ENCODE measurements around the gene COBL.

COBL gene, protein sequence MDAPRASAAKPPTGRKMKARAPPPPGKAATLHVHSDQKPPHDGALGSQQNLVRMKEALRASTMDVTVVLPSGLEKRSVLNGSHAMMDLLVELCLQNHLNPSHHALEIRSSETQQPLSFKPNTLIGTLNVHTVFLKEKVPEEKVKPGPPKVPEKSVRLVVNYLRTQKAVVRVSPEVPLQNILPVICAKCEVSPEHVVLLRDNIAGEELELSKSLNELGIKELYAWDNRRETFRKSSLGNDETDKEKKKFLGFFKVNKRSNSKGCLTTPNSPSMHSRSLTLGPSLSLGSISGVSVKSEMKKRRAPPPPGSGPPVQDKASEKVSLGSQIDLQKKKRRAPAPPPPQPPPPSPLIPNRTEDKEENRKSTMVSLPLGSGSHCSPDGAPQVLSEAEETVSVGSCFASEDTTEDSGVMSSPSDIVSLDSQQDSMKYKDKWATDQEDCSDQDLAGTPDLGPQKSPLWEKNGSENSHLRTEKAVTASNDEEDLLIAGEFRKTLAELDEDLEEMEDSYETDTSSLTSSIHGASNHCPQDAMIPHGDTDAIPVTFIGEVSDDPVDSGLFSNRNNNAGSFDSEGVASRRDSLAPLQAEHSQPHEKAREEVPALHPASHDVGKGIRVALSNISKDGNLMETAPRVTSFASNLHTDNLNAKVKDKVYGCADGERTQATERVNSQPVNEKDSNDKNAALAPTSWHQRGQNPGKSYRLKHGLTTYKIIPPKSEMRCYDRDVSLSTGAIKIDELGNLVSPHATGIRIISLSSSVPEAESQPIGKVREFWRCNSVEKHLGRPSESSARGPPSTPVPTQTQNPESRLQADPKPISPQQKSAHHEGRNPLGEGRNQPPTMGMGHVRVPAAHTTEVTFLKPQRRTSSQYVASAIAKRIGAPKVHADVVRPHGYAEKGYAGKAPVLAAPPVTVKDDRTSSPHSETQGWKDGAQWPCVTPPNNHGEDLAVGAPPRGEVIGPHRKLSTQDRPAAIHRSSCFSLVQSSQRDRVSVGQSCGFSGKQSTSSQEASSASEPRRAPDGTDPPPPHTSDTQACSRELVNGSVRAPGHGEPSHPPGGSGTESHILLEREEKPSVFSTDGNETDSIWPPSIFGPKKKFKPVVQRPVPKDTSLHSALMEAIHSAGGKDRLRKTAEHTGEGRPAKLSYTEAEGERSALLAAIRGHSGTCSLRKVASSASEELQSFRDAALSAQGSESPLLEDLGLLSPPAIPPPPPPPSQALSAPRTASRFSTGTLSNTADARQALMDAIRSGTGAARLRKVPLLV

DNA sequence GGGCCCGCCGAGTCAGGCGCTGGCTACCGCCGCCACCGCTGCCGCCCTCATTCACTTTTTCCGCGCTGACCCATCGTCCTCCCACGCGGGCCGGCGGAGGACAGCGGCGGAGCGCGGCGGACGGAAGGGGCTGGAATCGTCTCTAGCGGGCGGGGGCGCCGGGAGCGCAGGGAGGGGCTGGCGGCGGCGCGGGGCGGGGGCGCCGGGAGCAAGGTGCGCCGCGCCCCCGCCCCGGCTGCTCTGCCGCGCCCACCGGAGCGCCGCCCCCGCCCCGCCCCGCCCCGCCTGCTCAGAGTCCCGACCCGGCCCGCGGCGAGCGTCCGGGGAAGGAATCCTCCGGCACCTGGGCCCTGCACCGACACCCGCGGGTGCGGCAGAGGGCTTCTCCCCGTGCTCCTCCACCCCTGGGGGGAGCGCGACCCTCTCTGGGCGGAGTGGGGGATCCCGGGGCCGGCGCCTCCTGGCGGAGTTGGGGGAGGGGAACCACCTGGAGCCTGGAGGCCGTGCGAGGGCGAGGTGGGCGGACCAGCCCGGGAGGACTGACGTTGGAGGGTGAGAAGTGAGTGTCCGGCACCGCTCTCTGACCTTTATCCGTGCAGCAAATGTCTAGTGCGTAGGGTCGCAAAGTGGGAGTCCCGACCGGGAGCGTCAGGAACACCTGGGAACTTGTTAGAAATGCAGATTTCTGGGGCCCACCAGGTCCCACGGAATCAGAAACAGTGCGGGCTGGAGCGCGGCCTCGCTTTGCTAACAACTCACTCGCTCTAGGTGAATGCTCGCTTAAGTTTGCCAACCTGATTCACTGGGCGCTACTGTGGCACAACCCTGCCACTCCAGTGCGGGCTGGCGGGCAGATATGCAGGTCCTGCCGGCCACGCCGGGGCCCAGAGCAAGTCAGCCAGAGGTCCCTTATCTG lies at the start of gene COBL:
Gene COBL, minus strand, starts transcription at position 144 of the 916 bp plus-strand sequence. CDS start 176 bp downstream, outside the sequence.
- DNase-seq (ENCODE audit: low read depth) = no peak

DNA sequence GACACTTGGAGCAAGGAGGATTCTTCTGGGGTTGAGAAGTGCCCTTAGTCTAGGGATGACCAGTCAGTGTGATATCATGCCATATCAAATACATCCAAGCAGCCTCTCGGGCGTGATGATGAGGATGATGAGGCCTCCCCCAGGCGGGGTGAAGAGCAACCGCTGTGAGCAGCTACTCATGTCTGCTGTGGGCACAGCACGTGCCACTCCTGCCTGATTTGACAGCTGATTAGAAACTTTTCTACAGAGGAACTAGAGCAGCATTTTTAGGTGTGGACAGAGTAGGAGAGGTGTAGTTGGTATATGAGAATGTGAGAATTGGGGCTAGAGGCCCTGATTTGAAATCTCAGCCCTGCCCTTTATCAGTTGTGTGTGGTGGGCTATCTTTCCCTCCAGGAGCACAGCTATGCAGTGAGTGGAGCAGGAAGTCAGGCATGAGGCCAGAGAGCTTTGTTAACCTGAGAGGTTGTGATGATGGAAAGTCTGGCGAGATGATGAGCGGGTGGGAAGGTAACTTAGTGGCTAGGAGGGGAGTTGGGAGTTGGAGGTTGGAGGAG lies 49.6 kb upstream of the COBL start:
- DNase-seq (ENCODE audit: low read depth) = no peak

DNA sequence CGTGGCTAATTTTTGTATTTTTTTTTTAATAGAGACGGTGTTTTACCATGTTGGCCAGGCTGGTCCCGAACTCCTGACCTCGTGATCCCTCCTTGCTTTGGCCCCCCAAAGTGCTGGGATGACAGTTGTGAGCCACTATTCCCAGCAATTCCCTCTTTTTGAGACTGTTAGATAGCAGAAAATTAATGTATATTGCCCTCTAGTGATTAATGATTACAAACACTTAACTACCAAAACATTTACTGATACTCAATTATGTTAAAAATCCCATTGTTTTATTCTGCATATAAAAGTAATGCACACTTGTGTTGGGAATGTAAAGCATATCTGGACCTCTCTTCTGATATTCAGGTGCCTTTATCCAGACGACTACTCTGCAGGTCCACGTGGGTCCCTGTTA lies 41.2 kb upstream of the COBL start:
- DNase-seq (ENCODE audit: low read depth) = no peak

DNA sequence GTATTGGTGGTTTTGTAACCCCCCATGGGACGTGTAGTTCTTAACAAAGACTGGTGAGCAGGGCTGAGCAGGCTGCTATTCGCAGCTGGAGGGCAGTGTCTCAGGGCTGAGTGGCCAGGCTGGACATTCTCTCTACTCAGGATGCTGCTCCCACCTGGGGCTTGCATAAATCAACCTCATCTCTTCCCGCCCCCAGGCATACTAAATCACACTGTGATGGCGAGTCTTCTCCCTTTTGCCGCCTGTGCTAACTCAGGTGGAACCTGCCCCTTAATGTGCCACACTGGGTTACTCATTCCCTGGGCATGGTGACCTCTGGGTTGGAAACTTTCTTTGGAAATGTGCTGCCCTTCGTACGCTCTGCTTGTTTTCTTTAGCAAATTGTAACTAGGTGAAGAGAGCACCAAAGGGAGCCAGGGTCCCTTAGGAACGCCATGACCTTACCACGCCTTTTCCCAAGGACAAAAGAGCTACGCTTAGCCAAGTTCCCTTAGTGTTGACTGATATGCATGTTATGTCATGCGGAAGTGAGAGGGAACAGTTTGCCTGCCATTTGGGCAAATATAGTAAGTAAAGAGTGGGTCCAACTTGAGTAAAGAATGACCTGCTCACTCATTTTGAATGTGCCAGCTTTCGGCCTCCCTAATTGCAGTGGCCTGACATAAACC lies 40.4 kb upstream of the COBL start:
- no peak for DNase-seq (ENCODE audit: low read depth)

DNA sequence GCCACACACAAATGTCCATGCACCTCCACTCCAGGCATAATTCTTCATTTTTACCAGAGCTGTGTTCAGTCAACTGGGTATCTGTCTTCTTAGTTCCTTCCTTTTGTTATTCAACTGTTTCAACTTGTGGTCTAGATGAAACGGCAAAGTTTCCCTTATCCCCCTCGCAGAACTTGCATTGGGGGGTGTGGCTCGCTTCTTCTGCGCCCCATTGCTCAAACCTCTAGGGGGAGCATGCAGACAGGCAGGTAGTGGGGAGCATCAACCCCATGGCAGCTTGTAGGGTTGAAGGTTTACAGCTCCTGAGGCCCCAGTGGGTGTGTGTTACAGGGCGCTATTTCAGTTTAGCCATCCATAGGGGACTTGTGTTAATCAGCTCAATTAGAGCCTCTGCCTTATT lies 38.3 kb upstream of the COBL start:
- DNase-seq (ENCODE audit: low read depth) = no peak

DNA sequence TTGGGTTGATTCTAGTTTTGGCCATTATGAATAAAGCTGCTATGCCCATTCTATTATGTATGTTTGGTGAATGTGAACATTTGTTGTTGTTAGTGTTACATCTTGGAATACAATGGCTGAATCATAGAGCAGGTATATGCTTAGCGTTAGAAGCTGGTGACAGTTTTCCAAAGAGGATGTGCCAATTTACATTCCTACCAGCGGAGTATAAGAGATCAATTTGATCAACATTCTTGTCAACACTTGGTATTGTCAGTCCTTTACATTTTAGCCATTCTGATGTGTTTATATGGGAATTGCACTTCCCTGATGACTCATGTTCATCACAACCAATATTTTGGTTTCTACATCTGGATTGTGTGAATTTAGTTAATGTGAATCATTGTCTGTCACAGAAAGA lies 37.8 kb upstream of the COBL start:
- no peak for DNase-seq (ENCODE audit: low read depth)

DNA sequence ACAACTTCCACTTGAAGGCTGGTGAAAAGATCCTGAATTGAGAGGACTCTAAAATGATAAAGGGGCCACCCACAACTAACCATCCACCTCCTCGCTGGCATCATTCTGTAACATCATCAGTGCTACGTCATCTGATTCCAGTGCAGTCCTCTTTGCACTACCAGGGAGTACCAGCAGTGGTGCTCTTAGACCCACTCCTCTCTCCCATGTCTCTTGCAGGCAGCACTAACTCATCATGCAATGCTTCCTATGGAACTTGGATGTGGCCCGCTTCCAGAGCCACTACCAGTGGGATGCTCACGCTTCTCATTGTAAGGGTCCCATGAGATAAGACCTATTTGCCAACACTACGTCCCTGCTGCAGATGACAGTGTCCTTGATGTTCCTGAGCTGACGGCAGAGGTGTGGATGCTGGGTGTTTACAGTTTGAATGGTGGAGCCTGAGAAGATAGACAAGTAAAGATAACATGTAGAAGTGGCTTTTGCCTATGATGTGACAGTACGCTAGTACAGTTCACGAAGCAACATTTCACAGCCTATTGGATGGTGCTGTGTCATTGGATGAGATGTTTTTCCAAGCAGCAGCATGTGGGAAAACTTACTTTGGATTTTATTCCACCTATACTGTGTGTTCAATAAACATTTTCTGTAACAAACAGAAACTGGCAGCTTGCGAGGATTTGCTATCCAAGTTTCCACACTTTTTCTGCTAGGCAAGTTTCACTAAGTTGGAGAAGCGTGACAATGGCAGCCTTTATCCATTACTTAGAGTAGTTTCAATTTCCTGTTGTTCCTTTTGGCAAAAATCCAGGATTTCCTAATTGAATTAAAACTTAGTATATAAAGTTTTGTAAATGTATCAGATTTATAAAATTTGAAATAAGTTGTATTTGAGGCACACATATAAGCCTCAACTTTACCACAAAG lies 35.8 kb upstream of the COBL start:
- no peak for DNase-seq (ENCODE audit: low read depth)

DNA sequence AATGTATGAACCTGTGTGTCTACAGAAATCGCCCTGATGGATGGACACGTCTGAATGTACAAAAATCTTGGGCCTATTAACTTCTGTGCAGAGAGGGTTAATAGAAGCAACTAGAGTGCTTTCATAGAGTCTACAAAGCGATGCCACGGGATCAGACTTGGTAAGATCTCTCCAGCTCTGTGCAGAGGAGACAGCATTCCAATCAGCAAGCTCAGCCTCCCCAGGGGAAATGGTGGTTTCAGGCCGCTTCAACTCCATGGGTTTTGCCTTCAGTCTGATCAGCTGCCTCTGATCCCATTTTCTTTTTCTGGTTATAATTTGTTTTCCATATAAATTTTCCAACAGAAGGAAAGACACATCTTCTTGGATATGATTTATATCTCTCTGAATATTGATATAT lies 35.1 kb upstream of the COBL start:
- DNase-seq (ENCODE audit: low read depth) = no peak

DNA sequence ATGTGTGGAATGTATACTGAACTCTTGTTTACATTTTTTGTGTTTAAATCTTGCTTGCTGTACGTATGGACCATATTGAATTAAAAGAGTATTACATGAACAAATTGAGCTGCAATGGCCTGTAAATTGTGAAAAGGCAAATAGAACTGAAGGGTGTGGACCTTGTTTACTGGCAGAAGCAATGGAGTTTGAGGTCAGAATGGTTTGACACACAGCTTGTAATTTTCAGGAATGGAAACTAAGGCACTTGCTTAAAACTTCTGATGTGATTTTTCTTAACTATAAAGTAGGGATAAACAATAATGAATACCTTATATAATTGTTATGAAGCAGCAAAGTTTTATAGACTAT lies 33.9 kb upstream of the COBL start:
- DNase-seq (ENCODE audit: low read depth) = no peak

DNA sequence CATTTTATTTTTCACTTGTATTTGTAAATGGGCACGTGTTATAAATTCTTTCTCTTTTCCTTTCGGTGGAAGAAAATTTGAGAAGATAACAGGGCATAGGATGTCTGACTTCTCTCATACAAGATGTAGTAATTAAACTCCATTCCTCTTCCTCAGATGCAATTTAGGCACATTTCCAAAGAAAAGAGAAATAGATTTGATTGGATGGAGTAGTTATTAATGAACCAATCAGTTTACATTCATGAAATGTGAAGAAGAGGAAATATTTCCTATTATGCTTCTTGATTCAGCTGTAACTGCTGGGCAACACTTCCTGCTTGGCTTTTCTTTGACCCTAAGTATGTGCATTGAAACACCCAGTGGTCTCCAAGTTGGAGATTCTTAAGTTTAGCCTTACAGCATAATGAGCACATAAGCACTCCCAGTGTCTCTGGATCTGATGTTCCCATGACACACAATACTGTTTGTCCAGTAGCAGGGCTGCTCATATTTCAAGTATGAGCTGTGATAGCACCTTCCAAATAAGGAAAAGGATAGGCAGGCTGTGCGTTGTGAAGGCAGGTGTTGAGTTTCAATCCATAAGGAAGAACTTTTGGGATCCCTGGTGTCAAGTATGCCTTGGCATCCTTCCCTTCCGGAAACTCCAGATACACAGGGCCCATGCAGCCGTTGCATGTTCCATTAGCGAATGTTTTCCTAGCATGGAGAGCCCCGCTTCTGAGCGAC lies 33.4 kb upstream of the COBL start:
- no peak for DNase-seq (ENCODE audit: low read depth)

DNA sequence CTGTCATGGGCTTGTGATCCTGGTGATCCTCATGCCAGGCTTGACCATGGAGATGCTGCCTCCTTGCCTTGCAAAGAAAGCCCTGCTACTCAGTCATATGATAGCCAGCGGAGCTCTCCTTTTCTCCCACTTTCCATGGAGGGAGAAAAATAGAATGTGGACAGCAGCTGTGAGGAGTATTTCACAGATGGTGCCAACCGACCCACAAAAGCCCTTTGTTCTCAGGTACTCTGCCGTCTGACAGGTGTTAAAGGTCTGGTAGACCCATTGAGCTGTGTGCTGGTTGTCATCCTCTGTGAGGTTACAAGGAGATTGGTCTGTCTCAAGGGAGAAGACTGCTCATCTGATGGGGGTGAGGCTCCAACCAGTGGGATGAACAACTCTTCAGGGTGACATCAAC lies 29.5 kb upstream of the COBL start:
- DNase-seq (ENCODE audit: low read depth) = no peak

DNA sequence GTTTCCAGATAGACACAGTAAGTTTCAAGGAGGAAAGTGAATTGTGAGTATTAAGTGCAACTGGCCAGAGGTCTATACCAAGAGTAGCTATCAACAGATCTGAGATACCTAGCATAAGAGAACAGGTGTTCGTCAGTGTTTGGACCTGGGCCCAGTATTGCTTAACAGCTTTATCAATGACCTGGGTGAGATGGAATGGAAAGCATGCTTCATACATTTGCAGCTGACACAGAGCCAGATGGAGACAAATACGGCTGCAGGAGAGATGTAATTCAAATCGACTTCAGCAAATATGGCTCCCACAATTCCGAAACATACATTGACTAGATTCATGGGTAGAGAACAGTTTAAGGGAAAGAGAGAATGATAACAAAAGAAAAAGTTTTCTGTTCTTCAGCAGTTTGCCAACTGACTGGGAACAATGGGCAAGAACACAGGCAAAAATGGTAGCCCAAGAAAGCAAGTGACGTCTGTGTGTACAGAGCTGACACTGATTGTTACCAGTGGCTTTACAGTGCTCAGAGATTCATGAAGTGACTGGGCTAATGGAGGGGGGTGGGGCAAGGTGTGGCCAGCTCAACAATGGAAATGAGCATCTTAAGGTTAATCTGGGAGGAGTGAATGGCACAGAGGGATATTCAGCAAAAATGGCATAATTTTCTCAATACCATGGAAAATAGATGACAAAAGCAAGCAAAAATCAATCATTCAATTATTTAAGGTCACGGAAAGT lies 28.0 kb upstream of the COBL start:
- no peak for DNase-seq (ENCODE audit: low read depth)

DNA sequence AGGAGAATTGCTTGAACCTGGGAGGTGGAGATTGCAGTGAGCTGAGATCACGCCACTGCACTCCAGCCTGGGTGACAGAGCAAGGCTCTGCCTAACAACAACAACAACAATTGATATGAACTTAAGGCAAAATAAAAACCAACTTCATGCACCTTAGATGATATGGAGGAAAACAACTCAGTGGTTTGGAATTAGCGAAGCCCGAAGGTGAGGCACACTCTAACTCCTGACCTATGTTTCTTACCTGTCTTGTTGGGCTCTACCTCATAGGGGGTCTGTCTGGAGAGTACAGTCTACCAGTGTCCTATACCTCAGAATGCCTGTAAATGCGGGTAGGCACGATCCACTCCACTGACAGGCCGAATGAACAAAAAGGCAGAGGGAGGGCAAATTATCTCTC lies 24.3 kb upstream of the COBL start:
- no peak for DNase-seq (ENCODE audit: low read depth)

DNA sequence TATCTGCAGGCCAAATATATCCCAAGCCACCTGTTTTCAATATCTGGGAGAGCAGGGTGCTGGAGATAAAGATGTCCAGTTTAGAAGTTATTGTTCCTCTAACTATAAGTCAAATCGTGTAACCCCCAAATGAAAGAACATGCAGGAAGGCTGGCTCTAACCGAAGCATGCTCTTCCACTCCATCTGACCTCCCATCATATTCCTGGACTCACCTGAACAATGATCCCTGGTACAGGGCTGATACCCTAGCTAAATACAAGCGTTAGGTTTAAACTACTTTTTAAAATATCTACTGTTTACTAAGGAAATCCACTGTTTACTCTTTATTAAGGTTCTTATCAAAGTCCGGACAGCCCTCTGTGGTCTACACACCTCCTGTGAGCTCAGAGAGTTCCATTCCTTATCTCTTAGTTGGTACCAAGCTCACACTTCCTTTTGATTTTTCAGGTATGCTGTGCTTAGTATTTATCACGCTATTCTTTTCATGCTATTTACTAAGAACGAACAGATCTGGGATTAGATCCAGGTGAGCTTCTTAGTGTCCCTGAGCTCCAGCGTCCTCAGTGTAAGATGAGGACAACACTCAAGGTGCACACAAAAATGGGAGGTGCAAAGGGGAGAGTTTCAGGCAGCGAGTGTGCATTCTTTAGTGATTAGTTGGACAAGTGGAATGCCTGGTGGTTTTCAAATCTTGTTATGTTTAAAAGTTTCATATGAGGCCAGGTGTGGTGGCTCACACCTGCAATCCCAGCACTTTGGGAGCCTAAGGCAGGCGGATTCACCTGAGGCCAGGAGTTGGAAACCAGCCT lies 23.6 kb upstream of the COBL start:
- DNase-seq (ENCODE audit: low read depth) = no peak

DNA sequence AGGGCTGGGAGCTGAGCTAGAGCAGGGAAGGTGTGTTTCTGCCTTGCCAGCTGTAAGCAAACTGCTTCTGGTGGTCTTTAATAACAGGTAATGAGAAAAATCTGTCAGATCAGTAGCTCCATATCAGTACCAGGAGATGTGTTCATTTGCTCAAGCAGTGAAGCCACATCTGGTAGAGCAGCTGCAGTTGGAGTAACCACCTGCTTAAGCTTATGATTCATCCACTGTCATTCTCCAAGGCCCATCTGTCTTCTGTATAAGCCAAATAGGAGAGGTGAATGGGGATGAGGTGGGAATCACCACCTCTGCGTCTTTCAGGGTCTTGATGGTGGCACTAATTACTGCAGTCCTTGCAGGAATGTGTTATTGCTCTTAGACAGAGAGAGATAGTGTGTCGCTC lies 18.4 kb upstream of the COBL start:
- DNase-seq (ENCODE audit: low read depth) = no peak

DNA sequence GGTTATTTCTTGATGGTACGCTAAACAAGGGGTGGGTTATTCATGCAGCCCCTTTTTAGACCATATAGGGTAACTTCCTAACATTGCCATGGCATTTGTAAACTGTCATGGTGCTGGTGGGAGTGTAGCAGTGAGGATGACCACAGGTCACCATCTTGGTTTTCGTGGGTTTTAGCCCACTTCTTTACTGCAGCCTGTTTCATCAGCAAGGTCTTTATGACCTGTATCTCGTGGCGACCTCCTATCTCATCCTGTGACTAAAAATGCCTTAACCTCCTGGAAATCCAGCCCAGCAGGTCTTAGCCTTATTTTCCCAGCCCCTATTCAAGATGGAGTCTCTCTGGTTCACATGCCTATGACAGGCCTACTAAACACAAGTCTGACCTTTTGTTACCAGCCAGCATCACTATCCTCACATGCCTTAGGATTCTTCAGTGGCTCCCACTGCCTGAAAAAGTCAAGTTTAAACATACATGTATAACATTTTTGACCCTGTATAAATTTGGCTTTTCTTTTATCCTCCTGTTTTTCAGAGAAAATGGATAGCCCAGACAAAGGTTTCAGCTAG lies 13.2 kb upstream of the COBL start:
- DNase-seq (ENCODE audit: low read depth) = no peak

DNA sequence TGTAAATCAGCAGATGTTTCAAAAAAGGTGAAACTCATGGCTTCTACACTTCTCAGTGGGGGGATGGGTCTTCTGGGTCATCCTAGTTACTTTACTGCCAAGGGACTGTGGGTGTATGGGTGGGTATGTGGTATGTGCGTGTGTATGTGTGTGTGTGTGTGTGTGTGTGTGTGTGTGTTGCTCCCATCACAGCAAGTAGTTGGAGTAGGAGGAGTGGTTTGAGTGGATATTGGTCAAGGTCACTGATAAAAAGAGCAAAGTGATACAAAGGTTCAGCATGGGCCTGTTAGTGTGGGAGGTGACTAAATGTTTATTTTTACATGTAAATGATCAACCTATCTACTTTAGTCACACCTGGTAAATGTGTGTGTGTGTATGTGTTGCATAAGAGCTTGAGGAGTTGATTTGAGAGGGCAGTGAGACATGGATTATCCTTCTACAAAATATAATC lies 11.8 kb upstream of the COBL start:
- DNase-seq (ENCODE audit: low read depth) = no peak
